Measurements from ENCODE around the gene IP6K1. TPM values are rescaled to one million over a fixed set of nuclear protein-coding genes. Genes with fewer than 3 reads are reported as not detected.

Gene IP6K1
- total and polyA plus RNA-seq, 10 of the 15 experiments (the other 5 are each of a cell fraction or from before 2014, with no cell fraction given): 1.3 to 30.6 (median 18.2) TPM

GRCh38 chr3:49745986-49746385, 40.4 kb downstream of the IP6K1 start (continued):
- TF ChIP-seq CUX1 (IDR thresholded peaks at IDR 0.05; ENCODE audit: insufficient replicate concordance, low read depth, low read length): no peak

GRCh38 chr3:49740427-49740826, 45.9 kb downstream of the IP6K1 start:
- in situ Hi-C loops (cut with MboI) (no loop called here), intact Hi-C loops (cut with micrococcal nuclease; ENCODE audit: unreplicated experiment) (no loop called here)
- Histone ChIP-seq H3K4me2 (ENCODE audit: control insufficient read depth, insufficient read depth) (no peak overlapping the region), H2AFZ (ENCODE audit: control insufficient read depth, low read depth, low read length) (no peak overlapping the region), H3K4me1 (ENCODE audit: control insufficient read depth, insufficient read depth, low read length) (no peaks in the 10 kb centered on the region), H3K79me2 (ENCODE audit: control insufficient read depth, insufficient read depth, low read length) (no peaks in the 10 kb centered on the region), H3K9ac (ENCODE audit: control insufficient read depth, insufficient read depth, low read length) (no peak overlapping the region), H4K20me1 (ENCODE audit: control insufficient read depth, insufficient read depth) (no peaks in the 10 kb centered on the region), H3K36me3 (ENCODE audit: control insufficient read depth in 2 of 2, insufficient read depth in 2 of 2, low read length in 1 of 2) (peaks cover 7 to 15% of the 10 kb centered on the region in 2 experiments), H3K27ac (ENCODE audit: control insufficient read depth, insufficient read depth) (no peak overlapping the region), H3K27me3 (replicated peaks in 1 of 2; ENCODE audit: control insufficient read depth in 2 of 2, insufficient read depth in 2 of 2, low read length in 1 of 2) (no peaks in the 10 kb centered on the region), H3K4me3 (no peak overlapping the region), H3K9me3 (replicated peaks; ENCODE audit: control insufficient read depth, insufficient read depth, low read length) (no peaks in the 10 kb centered on the region)
- TF ChIP-seq CREB1 (IDR thresholded peaks at IDR 0.05; ENCODE audit: low read depth) (no peak), ATF7 (IDR thresholded peaks at IDR 0.05; ENCODE audit: low read depth) (no peak), TAF1 (IDR thresholded peaks at IDR 0.05; ENCODE audit: borderline replicate concordance, low read depth, low read length) (no peak), MEF2A (IDR thresholded peaks at IDR 0.05; ENCODE audit: insufficient read depth, low read depth, low read length) (no peak), ZSCAN29 (IDR thresholded peaks at IDR 0.05) (no peak), RFX5 (IDR thresholded peaks at IDR 0.05; ENCODE audit: low read depth, low read length) (no peak), IRF3 (IDR thresholded peaks at IDR 0.05) (no peak), PAX5 (IDR thresholded peaks at IDR 0.05; ENCODE audit: borderline replicate concordance, low read depth, low read length) (no peak), KAT2A (conservative IDR thresholded peaks at IDR 0.05; ENCODE audit: control insufficient read depth, low read depth, low read length) (no peak), YY1 (IDR thresholded peaks at IDR 0.05; ENCODE audit: low read depth, low read length) (no peak), JUND (IDR thresholded peaks at IDR 0.05; ENCODE audit: low read depth, low read length) (no peak), BMI1 (IDR thresholded peaks at IDR 0.05; ENCODE audit: borderline replicate concordance) (no peak), IRF4 (IDR thresholded peaks at IDR 0.05; ENCODE audit: low read depth, low read length) (no peak)
- POLR2A ChIA-PET: interaction anchor here (0.6 to 0.7 kb wide), 2 partner anchors 16 to 55 kb away, joined by 3 to 4 read pairs; no protein-coding TSS in a partner anchor
- RAD21 ChIA-PET (ENCODE audit: unreplicated experiment): no interaction called here
- CTCF ChIA-PET: no interaction called here
- DNase-seq (ENCODE audit: low read depth, low spot score): no peak
- ATAC-seq: no peak
- SMC1A ChIA-PET (ENCODE audit: uncharacterized antibody, unreplicated experiment): no interaction called here
- BruUV-seq (replicated peaks): no TSS peak
- FAIRE-seq: no peak
